NCI-H526 treated with DMSO at 0.1 percent for 48 hours (cell line): ENCODE data around the gene DBF4B.
"Not testable (repeated sequence)": the region's sequence is repeated elsewhere in the genome, so short reads cannot be mapped to it uniquely, and the experiment has no call there.

Experiments
- DNase-seq: peaks from one replicate; lab custom pipeline; 2025; lab: John Stamatoyannopoulos, UW

The DBF4B gene

DNA sequence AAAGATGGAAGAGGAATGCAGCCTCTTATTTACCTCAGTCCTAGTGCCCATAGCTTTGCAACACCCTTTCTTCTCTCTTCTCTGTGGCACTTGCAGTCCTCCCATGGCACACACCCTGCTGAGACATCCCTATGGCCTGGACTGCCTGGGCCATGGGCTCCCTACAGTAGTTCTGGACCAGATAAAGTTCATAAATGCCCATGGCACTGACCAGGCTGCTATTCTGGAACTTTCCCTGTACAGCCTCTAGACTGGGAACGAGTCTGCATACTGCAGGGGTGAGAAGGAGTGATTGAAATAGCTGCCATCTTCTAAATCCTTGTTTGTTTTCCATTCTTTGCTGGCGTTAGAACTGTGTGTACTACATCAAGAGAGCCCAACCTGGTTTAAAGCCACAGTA, 25.8 kb downstream of the DBF4B start:
- no peak for DNase-seq

DNA sequence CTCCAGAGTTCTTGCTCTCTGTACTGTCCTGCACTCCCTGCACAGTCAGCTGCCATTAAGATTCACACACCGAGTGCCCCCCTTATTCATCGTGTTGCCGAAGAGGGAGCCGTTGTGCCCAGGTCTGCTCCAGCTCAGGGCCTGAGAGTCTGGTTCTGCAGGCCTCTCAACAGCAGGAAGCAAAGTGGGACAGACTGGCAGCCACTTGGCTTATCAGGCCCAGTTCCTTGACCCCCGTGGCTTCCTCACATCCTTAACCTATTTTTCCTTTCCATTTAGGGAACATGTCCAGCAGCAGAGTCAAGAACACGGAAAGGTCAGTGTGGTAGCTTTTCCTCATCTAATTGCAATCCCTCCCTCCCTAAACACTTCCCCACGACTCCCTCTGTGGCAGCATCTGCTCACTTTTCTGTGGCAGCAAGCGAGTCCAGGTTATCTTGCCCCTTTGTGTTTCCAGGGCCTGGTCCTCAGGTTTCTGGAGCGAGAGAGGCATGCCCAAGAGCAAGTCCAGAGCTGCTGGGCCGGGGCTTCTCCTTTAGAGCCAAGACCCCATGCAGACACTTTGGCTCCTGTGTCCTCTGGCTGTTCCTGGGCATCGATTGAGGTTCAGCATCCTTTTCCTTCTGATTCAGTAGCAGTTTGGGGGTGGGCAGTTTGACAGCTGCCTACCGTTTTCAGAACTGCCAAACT, 28.2 kb downstream of the DBF4B start:
- DNase-seq, result no peak

DNA sequence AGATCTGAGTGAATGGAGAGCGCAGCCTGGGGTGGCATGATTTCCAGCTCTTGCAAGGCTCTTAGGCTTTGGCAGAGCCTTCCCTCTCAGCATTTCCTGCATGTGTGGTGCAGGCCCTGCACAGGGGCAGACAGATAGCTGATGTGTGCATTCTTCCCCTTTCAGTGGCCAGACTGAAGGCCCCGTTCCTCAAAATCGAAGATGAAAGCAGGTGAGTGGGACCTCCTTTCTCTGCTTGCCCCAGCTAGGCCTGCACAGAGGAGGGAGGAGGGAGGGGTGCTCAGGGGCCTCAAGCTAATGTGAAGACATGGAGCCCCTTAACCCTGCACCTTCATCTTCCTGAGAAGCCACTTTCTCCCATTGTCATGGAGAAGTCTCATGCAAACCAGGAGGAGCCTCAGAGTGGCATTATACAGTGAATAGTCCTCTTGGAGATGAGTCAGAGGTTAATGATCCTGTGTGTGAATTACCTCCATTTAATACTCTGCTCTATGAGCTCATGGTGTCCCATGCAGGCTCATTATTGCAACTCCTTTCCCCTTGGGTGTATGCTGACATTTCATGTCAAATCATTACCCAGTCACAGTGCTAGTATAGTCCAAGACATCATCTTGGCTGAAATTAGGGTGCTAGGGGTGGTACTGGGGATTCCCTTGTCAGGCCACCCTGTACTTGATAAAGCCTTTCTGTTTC, 29.9 kb downstream of the DBF4B start:
- no peak for DNase-seq

DNA sequence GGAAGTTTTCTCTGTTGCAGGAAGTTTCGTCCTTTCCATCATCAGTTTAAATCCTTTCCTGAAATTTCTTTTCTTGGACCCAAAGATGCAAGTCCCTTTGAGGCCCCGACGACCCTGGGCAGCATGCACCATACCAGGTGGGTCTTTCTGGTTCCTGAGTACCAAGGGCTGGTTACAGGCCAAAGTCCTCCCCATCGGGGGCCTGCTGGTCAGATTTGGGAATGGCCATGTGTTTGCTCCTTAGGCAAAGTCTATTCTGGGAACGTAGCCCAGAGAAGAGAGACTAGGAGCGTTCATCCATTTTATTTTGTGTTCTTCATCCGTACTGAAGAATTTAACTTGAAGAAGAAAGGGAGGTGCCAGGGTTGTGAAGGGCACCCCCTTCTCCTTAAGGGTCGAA, 32.9 kb downstream of the DBF4B start:
- no peak for DNase-seq

DNA sequence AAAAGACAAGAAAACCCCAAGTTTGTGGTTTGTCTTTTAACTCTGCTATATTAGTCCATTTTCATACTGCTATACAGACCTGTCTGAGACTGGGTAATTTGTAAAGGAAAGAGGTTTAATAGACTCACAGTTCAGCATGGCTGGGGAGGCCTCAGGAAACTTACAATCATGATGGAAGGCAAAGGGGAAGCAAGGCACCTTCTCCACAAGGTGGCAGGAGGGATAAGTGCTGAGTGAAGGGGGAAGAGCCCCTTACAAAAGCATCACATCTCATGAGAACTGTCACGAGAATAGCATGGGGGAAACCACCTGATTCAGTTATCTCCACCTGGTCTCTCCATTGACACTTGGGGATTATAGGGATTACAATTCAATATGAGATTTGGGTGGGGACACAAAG, 36.8 kb downstream of the DBF4B start:
- no peak for DNase-seq

DNA sequence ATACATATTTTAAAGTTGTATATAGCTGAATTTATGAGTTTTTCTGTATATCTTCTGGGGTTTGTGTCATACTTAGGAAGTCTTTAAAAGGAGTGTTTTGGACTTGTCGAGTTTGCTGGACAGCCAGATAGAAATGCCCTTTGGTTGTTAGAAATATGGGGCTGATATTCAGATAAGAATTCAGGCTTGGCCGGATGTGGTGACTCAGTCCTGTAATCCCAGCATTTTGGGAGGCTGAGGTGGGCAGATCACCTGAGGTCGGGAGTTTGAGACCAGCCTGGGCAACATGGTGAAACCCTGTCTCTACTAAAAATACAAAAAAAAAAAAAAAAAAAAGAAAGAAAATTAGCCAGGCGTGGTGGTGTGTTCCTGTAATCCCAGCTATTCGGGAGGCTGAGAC, 37.3 kb downstream of the DBF4B start:
- DNase-seq, result not testable (repeated sequence)

DNA sequence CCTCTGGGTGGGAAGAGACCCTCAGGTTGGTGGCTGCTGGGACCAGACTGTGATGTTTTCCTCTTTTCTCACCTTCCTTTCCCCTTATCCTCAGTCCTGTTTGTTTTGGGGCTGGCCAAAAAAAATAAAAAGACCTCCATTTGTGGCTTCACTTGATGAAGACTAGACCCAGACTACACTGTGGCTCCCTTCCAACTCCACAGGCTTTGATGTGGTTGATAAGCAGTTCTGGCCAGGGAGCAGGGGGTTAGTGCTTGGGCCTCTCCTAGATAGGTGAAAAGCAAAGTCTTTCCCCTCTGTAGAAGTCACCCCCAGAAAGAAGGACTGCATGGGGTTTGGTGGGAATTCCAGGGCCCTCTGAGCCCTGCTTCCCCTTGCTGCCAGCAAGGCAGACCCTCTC, 39.1 kb downstream of the DBF4B start:
- no peak for DNase-seq

DNA sequence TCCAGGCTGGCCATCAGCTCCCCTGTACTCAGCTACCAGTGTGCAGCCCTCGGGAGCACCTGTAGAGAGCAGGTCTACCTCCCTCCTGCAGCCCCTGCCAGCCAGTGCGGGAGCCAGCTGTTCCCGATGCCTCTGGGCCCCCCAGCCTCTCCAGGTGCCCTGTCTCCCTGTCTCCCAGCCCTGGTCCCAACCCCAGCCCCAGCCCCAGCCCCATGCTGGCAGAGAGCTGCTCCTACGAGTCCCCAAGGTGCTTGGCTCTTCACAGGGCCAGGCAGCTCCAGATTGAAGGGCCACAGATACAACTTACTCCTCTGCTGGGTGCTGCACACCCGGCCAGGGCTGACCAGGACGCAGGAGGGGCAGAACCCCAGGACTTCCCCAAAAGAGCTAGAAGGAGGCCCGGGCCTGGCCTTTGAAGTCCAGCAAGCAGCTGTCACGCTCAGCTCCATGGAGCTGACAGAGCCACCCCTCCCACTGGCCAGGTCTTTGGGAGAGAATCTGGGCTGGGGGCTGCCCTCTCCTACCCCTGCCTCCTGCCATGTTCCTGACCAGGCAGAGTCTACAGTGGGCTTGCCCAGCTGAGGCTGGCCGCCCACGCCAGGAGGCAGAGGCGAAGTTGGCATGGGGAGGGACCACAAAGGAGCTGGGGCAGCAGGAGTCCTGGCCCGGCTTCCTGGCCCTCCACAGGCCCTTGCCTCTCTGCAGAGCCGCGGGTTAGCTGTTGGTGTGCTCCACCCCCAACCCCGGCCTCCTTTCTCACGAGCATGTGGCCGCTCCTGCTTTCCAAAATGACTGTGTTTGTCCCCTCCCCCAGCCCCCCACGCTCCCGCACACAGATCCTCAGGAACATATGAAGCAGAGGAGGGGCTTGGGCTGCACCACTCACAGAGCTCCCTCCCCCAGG, 40.9 kb downstream of the DBF4B start:
- DNase-seq, result no peak

DNA sequence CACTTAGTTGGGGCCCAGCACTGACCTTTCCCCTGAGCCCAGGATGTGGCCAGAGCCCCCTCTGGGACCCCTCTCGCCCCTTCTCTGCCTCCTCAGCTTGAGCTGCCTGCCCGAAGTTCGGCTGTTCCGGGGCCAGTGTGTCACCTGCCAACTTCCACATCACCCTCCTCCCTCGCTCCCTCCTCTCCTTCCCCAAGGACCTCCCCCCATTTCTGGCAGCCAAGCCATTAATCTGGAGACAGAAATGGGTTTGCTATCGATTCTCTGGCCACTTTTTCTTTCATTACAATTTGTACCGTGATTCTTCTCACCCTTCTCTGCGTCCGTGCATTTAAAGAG, 41.5 kb downstream of the DBF4B start:
- no peak for DNase-seq

DNA sequence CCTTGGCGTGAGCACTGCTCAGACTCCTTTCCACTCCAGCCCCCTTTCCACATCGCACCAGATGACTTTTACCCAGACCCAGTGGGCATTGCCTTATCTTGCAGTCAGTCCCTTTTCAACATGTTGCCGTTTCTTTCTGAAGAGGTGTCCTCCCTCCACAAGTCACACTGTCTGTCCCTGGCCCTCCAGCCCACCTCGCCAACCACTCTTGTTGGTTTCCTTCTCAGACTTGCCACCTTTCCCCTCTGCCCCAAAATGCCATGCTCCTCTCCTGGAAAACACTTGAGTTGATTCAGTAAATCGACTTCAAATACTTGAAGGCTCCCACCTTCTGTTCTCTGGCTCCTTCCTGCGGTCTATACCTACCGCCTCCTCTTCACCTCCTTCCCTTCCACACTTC, 42.9 kb downstream of the DBF4B start:
- no peak for DNase-seq

DNA sequence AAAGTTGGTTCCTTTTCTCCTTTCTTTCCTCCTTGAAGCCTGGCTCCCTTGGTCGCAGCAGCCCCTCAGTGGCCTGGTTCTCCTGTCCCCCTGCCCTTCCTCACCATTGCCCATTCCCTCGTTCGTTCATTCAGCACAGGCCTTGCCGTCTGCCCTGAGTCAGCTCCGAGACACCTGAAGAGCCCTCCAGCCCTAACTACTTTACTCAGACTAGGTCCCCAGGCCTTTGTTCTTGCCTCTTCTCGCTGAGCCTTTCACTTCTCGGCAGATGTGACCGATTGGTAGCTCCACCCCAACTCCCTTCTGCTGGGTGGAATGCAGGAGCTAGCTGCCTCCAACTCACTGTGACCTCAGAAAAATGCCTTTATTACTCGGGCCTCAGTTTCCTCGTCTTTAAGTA, 43.3 kb downstream of the DBF4B start:
- DNase-seq, result no peak

DNA sequence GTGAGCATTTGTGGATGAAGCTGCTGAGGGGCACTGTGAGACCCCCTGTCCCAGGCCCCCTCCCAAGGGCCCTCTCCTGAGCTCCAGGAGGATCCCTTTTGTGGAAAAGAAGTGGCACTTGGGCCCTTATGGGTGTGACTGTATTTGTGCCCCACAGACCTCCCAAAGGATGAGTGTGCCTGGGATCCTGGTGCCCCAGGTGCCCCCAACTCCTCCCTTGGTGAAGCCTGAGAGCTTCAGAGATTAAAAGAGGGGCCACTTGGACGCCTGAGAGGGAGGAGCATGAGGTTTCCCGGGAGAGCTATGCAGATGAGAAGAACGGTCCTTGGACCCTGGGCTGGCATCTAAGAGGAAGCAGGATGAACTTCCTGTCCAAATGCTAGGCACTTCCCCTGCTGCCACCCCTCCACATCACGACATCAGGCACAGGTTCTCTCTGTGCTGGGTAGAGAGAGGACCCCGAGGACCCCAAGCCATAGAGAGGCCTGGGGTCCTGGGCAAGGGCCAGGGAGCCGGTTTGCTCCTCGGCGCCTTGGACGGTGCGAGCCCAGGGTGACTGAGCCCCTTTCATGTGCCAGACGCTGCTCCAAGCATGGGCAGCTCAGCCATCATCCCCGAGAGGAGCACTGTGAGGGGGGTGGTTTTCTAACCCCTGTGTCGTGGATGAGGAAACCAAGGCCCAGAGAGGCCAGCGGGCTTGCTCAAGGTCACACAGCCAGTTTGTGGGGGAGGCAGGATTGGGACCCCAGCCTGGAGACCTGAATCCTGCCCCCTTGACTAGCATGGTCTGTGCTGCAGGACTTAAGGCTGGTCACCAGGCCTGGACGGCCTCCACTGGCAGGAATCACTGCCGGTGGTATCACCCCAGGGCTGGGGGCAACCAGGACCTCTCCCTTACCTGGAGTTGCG, 44.7 kb downstream of the DBF4B start:
- DNase-seq, result no peak

DNA sequence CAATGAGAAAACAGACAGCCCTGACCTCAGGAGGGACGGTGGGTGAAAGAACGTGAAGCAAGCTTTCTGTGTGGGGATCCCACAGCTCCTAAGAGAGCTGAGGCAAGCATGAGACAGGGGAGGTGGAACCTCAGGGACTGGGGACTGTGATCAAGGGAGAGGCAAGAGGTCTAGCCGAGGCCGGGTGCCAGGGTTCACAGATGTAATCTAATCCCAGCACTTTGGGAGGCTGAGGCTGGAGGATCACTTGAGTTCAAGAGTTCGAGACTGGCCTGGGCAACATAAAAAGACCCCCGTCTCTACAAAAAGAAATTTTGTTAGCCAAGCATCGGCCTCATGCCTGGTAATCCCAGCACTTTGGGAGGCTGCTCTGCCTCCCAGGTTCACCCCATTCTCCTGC, 45.8 kb downstream of the DBF4B start:
- DNase-seq, result no peak

DNA sequence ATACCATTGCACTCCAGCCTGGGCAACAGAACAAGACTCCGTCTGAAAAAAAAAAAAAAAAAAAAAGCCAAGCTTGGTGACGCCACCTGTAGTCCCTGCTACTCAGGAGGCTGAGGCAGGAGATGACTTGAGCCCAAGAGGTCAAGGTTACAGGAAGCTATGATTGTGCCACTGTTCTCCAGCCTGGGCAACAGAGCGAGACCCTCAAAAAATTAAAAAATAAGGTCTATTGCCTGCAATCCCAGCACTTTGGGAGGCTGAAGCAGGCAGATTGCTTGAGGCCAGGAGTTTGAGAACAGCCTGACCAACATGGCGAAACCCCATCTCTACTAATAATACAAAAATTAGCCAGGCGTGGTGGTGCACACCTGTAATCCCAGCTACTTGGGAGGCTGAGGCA, 46.7 kb downstream of the DBF4B start:
- not testable (repeated sequence) for DNase-seq

DNA sequence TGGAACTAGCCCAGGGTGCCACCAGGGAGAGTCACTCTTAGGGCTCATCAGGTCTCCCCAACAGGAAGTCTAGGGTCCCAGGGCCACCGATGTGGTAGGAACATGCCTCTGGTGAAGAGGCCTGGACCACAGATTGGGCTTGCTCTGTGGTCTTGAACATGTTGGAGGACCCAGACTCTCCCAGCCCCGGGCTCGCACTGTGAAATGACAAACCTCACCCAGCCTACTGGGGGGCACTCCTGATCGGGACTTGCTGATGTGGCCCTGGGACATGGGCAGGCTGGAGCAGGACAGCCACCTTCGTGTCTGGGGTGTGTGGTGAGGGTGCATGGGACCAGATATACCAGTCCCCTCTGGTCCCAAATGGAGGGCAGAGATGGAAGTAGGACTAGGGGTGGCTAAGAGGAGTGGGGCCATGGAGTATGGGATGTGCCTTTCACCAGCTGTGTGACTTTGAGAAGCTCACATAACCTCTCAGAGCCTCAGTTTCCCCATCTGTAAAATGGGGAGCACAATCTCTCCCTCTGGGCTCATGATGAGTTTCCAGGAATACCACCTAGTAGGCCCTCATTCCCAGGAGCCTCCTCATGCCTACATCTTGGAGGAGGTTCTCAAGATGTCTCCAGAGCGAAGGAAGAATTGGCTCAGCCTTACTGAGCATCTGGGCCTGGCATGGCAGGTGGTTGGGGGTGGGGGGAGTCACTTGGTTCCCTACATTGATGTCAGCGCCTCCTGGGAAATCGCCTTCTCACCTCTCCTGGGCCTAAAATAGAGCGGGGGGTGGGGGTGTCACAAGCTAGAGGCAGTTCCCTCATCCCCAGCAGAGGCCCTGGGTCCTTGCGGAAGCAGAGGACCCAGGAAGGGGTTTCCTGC, 48.8 kb downstream of the DBF4B start:
- no peak for DNase-seq

DNA sequence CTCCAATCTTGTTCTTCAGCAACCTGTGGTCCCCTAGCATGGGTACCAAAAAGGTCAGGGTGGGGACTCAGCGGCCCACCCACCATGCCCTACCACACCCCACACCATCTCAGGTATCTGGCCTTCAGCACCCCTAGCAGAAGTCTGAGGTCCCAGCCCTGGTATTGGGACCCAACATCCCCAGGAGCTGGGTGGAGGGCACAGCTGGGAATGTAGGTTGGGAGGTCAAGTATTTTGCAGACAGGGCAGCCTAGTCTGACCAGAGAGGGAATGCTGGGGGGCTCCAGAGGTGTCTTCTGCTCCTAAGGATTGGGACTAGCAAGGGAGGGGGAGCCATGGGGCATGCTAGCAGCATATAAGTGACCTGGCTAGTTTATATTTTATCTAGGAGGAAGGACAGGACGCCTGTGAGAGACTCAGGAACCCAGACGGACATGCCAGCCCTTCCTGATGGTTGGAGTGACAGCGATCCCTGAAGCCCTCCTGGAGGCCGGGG, 49.5 kb downstream of the DBF4B start:
- no peak for DNase-seq

DNA sequence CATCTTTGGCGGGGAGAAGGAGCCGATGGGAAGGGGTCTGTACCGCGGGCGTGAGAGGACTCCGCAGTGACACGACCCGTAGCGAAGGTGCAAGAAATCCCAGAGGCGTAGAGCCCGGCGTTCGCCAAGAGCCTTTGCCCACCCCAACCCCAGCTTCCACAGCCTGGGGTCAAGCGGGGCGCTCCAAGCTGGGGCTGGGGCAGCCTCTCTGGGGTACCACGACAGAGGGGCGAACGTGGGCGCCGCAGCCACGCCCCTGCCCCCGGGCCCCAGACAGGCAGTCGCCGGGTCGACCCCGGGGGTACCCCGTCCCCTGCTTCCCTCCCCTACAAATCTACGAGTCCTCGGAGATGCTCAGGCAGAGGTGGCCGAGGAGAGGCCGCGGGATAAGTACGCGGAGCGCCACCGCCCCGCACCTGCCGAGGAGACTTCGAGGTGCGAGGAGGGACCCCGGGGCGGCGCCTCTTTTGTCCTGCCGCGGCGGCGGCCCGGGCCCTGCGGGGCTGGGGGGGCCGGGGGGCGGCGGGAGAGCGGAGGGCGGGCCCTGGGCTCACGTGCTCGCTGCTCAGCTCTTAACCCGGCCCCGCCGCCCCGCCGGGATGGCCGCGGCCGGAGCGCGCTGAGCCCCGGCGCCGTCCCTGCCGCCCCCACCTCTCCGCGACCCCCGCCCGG, 50.1 kb downstream of the DBF4B start, which contains the start of gene ADAM11:
ADAM11 (plus strand) TSS at position 575 of the 672 bp plus-strand sequence. CDS start 212 bp downstream, outside the sequence.
- no peak for DNase-seq

DNA sequence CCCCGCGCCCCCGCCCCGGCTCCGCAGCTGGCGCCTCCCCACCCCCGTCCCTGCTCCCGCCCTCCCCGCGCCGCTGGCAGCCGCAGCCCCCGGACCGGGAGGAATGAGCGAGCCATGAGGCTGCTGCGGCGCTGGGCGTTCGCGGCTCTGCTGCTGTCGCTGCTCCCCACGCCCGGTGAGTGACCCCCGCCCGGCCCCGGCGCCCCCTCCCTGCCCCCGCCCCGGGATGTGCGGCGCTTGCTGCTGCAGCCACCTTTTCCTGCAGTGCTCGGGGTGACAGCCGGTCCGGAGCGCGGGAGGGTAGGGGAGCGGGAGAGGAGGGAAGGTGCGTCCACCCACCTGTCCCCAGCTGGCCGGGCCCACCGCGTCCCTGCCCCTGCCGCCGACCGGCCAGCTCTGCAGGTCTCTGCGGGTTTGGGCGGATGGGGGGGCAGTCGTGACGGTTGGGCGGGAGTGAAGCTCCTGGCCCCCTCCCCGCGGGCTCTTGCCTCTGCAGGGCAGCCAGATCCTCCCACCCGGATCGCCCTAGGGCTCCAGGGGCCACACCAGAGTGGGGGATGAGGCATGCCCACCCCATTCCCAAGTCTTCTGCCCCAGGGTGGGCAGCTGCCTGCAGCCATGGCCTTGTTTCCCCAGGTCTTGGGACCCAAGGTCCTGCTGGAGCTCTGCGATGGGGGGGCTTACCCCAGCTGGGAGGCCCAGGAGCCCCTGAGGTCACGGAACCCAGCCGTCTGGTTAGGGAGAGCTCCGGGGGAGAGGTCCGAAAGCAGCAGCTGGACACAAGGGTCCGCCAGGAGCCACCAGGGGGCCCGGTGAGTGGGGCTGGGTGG, 50.8 kb downstream of the DBF4B start:
- DNase-seq, result no peak

DNA sequence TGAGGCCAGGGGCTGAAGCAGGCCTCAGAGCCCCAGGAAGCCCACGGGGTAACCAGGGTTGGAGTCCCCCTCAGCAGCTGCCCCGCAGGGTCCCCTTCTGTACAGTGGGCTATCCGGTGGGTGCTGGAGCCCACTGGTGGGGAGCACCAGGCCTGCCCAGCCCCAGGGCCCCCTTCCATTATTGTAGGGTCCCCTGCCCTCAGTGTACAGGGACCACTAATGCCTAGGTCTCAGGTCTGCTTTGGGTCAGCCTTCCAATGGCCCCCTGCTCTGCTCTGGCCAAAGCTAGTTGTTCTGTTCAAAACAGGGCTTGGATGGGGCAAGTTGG, 51.4 kb downstream of the DBF4B start:
- no peak for DNase-seq
